ENCODE data around the gene RIBC1.

- TF ChIP-seq POLR2A (IDR thresholded peaks at IDR 0.05; ENCODE audit: low read depth, low read length) (no peak), POLR2AphosphoS5 (IDR thresholded peaks at IDR 0.05; ENCODE audit: low read depth, low read length) (no peak)
These were observed 56.6 kb downstream of the RIBC1 start for GRCh38 chrX:53479301-53479700.
